Osteoblast (primary cell): ENCODE measurements around the gene DPP4. TPM values are rescaled to one million over a fixed set of nuclear protein-coding genes. Genes with fewer than 3 reads are reported as not detected.
A peak's percentile ranks its signal among the peaks of the same experiment; 100 is the strongest.

ENCODE experiments used
- DNase-seq: peaks from one replicate; pipeline ENCODE4 v3.0.0; 2011; ENCODE audit warnings: low spot score, mixed read lengths; ENCODE audit not compliant: insufficient read length; ENCODE audit errors: missing footprints
- H2AFZ ChIP-seq: 2 replicates; pipeline ENCODE4 v1.6.0; 2011; ENCODE audit warnings: mild to moderate bottlenecking, low read length
- H3K27ac ChIP-seq: 2 replicates; pipeline ENCODE4 v1.5.1; 2011; ENCODE audit warnings: mild to moderate bottlenecking, low read depth, low read length, moderate library complexity
- H3K27me3 ChIP-seq: 2 replicates; pipeline ENCODE4 v1.6.0; 2012; ENCODE audit warnings: mild to moderate bottlenecking, control low read depth, inconsistent platforms, low read length, moderate library complexity; ENCODE audit not compliant: insufficient read depth
- H3K36me3 ChIP-seq: 2 replicates; pipeline ENCODE4 v1.5.1; 2011; ENCODE audit warnings: mild to moderate bottlenecking, low read length, control low read depth, moderate library complexity; ENCODE audit not compliant: insufficient read depth
- H3K4me1 ChIP-seq: 2 replicates; pipeline ENCODE4 v1.5.1; 2011; ENCODE audit warnings: mild to moderate bottlenecking, low read length, control low read depth, moderate library complexity; ENCODE audit not compliant: insufficient read depth
- H3K4me2 ChIP-seq: 2 replicates; pipeline ENCODE4 v1.6.0; 2011; ENCODE audit warnings: mild to moderate bottlenecking, low read length; ENCODE audit not compliant: insufficient read depth
- H3K4me3 ChIP-seq: fragments of 200-600 bp; sonication (generic); 3 replicates; pipeline ENCODE4 v1.5.1; 2012; ENCODE audit warnings: mild to moderate bottlenecking, low read length, inconsistent platforms; ENCODE audit not compliant: insufficient read depth
- H3K79me2 ChIP-seq: 2 replicates; pipeline ENCODE4 v1.6.0; 2012; ENCODE audit warnings: mild to moderate bottlenecking, low read length, control low read depth, inconsistent platforms; ENCODE audit not compliant: insufficient read depth
- H3K9me3 ChIP-seq: 2 replicates; pipeline ENCODE4 v1.5.1; 2011; ENCODE audit warnings: low read depth, low read length, control low read depth
- H4K20me1 ChIP-seq: 2 replicates; pipeline ENCODE4 v1.6.0; 2012; ENCODE audit warnings: mild to moderate bottlenecking, low read length, control low read depth; ENCODE audit not compliant: insufficient read depth
- CTCF ChIP-seq: IDR thresholded peaks from 2 replicates; pipeline ENCODE4 v1.5.1; 2011; ENCODE audit warnings: mild to moderate bottlenecking, low read depth, low read length, moderate library complexity; ENCODE audit errors: extremely low read depth
- total RNA-seq: library from RNA; depleted of rRNA; stranded (reverse); fragments of >200 nt; gene quantifications from 2 replicates; pipeline ENCODE4 v1.2.3, GENCODE V29; 2012

Gene DPP4
- total RNA-seq, 1 donor = 192 TPM

- Histone ChIP-seq H3K27me3 (no peaks in the 10 kb centered on the region), H2AFZ (no peak overlapping the region), H3K4me3 (no peak overlapping the region), H4K20me1 (no peaks in the 10 kb centered on the region), H3K27ac (no peak overlapping the region), H3K9me3 (peaks cover 5% of the 10 kb centered on the region), H3K4me1 (no peaks in the 10 kb centered on the region), H3K36me3 (no peaks in the 10 kb centered on the region), H3K79me2 (peaks cover 13% of the 10 kb centered on the region), H3K4me2 (no peak overlapping the region)
- no peak for TF ChIP-seq CTCF
- no peak for DNase-seq
These were observed 16.6 kb downstream of the DPP4 start for GRCh38 chr2:162057426-162057825.

DNA sequence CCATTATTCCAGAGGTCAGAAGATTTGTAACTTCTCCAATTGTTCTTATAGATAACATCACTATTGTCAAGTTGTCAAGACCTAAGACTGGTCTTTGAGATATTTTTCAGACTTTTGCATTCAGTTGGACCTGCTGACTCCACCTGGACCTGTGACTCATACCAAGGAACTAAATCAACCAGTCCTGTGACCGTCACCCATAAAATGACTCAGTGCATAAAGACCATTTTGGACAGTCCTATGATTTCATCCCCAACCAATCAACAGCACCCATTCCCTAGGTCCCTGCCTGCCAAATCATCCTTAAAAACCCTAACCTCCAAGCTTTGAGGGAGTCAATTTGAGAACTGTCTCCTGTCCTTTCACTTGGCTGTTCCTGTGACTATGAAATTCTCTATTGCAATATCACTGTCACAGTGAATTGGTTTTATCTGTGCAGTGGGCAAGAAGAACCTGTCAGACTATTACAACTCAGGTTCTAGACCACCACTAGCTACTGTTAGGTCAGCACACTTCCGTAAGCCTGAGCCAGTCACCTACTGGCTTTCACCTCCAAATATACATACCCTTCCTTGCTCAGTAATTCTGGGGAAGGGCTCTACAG is 17.1 kb downstream of the DPP4 start:
- Histone ChIP-seq H3K4me1 (no peaks in the 10 kb centered on the region), H3K79me2 (peaks cover 13% of the 10 kb centered on the region), H3K4me2 (no peak overlapping the region), H3K9me3 (peaks cover 5% of the 10 kb centered on the region), H3K27ac (no peak overlapping the region), H4K20me1 (no peaks in the 10 kb centered on the region), H3K4me3 (no peak overlapping the region), H2AFZ (no peak overlapping the region), H3K36me3 (no peaks in the 10 kb centered on the region), H3K27me3 (no peaks in the 10 kb centered on the region)
- TF ChIP-seq CTCF = no peak
- no peak for DNase-seq

DNA sequence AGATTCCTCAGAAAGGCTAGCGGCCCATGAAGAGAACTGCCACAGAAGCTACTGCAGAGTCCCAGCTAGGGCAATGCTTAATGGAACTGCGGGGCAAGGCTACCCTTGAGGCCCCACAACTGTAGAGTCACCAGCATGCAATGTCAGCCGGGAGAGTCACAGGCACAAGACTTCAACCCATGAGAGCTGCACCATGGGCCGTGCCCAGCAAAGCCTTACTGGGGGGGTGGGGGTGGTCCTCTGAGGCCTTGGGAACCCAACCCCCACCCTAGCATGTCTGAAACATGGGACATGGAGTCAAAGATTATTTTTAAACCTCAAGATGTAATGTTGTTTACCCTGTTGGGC is 20.2 kb downstream of the DPP4 start:
- Histone ChIP-seq H2AFZ (no peak overlapping the region), H3K4me3 (no peak overlapping the region), H3K4me2 (no peak overlapping the region), H3K4me1 (no peaks in the 10 kb centered on the region), H3K27me3 (no peaks in the 10 kb centered on the region), H4K20me1 (no peaks in the 10 kb centered on the region), H3K9me3 (peaks cover 5% of the 10 kb centered on the region), H3K36me3 (no peaks in the 10 kb centered on the region), H3K27ac (no peak overlapping the region), H3K79me2 (peaks cover 12% of the 10 kb centered on the region)
- TF ChIP-seq CTCF = no peak
- no peak for DNase-seq

- DNase-seq = peak; percentile 21
- no peak for TF ChIP-seq CTCF
- no peaks in the 10 kb centered on the region for H3K4me1 ChIP-seq
These were observed 20.8 kb downstream of the DPP4 start for GRCh38 chr2:162053066-162053807.

More at GRCh38 chr2:162053066-162053807, 20.8 kb downstream of the DPP4 start:
- H4K20me1 ChIP-seq = no peaks in the 10 kb centered on the region
- peaks cover 15% of the 10 kb centered on the region for H3K79me2 ChIP-seq
- H3K4me3 ChIP-seq = no peak overlapping the region
- no peak overlapping the region for H2AFZ ChIP-seq
- peaks cover 5% of the 10 kb centered on the region for H3K9me3 ChIP-seq
- H3K27ac ChIP-seq = no peak overlapping the region
- H3K36me3 ChIP-seq = no peaks in the 10 kb centered on the region
- H3K27me3 ChIP-seq = no peaks in the 10 kb centered on the region
- no peak overlapping the region for H3K4me2 ChIP-seq
